ENCODE results near the gene SGCA.

The SGCA gene

GRCh38 chr17:50134206-50135110 lies 31.3 kb upstream of the SGCA start:
- DNase-seq (ENCODE audit: low spot score) = no peak

GRCh38 chr17:50135316-50136095 lies 30.3 kb upstream of the SGCA start:
- no peak for DNase-seq (ENCODE audit: low spot score)

GRCh38 chr17:50136096-50136687 lies 29.6 kb upstream of the SGCA start:
- DNase-seq (ENCODE audit: low spot score) = no peak

DNA sequence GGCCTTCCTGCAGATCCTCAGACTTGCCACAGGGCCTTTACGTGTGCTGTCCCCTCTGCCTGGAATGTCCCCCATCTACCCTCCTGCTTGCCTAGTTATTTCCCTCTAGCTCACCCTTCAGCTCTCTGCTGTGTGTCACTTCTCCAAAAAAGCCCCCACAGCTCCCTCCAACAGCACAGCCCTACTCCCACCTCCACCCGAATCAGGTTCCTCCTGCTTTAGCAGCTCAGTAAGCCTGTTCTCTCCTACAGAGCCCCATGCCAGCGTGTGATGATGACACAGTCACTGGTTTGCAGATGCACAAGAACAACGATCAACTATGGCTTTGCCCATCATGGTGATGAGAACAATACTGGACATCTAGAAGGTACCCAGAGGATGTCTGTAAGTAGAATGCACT lies 28.8 kb upstream of the SGCA start:
- DNase-seq (ENCODE audit: low spot score) = no peak

DNA sequence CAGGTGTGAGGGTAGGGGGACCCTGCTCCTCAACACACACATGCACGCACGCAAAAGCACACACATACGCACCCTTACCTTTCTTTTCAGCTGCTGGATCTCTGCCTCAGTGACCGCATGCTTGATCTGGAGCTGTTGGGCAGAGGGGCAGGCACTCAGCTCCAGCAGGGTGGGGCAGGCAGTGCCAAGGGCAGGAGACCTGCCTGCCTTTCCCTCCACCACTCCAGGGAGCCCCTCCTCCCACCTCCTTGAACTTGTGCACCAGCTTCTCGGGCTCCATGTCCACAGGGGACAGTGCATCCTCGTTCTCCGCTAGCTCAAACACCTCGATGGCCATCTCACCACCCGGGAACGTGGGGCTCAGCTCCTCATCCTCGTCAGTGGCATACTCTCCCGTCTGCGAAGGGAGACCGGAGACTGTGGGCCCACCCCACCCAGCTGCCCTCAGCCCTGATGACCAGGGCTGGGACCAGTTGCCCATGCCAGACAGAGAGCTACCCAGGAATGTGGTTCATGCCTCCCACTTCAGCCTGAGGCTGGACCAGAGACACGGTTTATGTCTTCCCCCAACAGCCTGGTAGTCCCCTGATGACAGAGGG lies 26.5 kb upstream of the SGCA start:
- no peak for DNase-seq (ENCODE audit: low spot score)

DNA sequence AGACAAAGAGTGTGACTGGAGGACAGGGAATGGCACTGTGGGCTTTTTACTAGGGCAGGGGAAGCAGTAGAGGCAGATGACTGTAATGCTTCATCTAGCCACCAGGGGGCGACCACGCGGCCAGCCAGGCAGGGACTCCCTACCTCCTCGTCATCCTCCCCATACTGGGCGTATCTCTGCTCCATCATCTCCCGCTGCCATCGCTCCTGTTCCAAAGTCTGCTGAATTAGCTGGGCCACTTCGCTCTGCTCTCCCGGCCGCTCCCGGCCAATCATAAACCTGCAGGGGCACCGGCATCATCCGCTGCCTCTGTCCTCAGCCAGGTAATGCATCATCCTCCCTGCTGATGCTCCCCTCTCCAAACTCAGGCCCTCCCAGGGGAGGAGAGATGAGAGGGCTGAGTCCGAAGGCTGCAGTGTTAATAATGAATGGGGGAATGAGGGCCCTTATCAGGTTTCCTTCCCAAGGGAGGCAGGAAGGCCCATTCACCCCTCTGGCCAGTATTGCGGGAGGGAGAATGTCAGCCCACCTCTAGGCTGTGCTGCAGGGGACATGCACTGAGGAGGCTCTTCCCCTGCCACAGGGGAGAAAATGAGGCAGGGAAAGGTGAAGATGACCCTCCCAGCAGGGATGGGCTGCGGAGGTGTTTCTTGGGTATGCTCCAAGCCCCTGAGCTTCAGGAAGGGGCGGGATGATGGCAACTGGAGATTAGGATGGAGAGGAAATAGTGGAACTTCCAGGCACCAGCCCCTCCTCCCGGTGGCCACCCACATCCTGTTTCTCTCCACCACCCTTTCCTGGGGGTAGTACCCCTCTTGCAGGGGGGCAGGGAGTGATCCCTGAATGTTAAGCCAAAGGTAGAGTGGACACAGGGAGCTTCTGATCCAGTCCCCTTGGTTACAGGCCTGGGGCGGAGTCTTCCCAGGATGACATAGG lies 25.6 kb upstream of the SGCA start:
- DNase-seq (ENCODE audit: low spot score) = peak; percentile 84

DNA sequence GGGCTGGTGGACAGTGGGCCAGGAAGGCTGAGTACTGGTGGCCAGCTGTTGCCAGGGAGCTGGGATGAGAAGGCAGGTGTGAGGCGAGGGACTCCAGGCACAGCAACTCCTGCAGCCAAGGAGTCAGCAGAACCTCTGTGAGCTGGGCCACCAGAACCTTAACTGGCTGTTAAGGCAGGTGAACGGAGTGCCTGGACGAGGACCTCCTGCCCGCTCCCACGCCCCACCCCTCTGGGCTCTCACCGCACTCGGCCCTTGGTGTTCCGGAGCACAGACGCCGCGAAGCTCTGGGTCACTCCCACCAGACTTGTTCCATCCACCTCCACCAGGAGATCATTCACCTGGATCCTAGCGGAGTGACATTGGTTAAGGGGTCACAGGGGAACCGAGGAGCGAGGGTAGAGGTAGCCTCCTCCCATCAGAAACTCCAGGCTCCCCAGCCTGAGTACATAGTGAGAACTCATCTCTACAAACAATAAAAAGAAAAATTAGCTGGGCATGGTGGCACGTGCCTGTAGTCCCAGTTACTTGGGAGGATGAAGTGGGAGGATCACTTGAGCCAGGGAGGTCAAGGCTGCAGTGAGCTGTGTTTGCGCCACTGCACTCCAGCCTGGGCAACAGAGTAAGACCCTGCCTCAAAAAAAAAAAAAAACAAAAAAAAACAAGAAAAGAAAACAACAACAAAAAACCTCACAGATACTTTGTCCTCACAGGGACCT lies 24.6 kb upstream of the SGCA start:
- DNase-seq (ENCODE audit: low spot score) = no peak

DNA sequence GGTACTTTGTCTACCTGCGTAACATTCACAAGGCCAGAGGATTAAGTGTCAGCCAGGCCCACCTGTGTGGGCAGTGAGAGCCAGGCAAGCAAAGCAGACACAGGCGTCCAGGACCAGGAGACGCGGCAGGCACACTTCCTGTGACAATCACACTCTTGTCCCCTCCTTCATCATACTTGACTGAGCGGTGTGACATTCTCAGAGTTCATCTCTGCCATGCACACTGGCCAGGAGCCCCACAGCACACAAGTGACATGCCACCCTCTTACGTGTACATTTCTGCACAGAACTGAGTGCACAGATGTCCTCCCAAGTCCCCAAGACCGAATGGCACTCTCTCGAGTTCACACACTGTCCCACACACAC lies 24.1 kb upstream of the SGCA start:
- no peak for DNase-seq (ENCODE audit: low spot score)

- DNase-seq (ENCODE audit: low spot score) = no peak
Measured at GRCh38 chr17:50143461-50144176, 22.2 kb upstream of the SGCA start.

- no peak for DNase-seq (ENCODE audit: low spot score)
Measured at GRCh38 chr17:50144355-50144754, 21.4 kb upstream of the SGCA start.

GRCh38 chr17:50144845-50145531 lies 20.8 kb upstream of the SGCA start:
- DNase-seq (ENCODE audit: low spot score) = no peak

GRCh38 chr17:50145532-50146229 lies 20.1 kb upstream of the SGCA start:
- no peak for DNase-seq (ENCODE audit: low spot score)

DNA sequence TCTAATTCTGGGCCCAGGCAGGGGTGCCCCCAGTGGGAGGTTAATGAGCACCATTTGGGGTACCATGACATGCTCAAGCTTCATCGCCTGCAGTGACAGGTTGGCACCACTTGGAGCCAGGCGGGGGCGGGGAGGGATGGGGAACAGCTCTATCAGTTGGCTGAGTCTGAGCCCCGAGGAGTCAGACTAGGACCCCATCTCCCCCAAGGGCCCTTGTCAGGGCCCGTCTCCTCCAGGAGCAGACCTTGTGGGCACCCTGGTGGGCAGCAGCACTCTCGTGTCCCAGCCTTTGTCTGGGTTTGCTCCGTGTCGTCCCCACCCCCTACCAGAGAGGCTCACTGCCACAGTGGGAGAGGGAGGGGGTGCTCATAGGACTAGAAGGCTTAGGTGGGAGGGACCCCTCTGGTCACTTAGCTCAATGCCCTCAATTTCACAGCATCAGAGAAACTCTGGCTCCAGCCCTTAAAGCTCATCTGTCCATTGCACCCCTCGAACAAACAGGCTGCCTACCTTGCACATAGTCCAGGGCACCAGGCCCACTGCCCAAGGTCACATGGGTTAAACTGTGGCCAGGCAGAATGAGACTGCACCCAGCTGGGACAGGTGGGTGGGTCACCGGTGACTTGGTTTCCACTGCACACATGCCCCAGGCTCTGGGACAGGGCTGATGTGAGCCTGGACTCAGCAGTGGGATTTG lies 19.4 kb upstream of the SGCA start:
- DNase-seq (ENCODE audit: low spot score) = no peak

- DNase-seq (ENCODE audit: low spot score) = no peak
Measured at GRCh38 chr17:50146927-50147665, 18.7 kb upstream of the SGCA start.

- no peak for DNase-seq (ENCODE audit: low spot score)
Measured at GRCh38 chr17:50147841-50148225, 18.0 kb upstream of the SGCA start.

DNA sequence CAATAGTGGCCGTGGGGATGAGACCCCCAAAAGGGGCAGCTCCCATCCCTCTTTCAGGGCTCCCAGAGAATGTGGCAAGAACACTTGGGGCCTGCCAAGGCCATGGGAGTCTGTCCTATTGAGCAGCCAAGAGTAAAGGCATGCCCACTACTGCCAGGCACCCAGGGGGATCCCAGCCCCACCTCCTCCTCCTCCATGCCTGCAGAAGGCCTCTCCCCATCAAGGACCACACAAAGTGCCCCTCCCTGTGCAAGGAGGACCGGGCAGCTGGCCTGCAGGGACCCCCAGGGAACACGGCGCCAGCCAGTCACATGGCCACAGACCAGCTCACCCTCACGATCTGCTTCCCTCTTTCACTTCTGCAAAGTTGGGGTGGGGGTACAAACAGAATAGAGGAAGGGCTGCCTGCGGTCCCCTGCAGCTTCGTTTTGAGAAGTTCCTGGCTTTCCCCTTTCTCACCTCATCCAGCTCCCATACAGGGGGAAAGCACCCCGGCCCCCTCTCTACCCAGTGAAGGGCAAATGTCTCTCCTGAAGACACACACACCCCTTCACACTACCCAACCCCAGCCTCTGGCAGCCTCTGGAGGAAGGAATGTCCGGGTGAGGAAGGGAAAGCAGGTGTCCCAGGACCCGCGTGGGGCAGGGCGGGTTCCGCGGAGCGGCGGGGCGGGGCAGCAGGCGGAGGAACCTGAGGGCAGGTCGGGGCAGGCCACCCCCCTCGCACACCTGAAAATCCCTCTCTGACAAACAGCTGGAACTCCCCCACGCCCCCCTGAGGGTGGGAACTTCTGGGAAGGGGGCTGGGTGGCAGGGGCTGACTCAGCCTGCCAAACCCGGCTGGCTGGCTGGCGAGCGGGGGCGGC lies 17.3 kb upstream of the SGCA start:
- DNase-seq (ENCODE audit: low spot score) = peak; percentile 86

DNA sequence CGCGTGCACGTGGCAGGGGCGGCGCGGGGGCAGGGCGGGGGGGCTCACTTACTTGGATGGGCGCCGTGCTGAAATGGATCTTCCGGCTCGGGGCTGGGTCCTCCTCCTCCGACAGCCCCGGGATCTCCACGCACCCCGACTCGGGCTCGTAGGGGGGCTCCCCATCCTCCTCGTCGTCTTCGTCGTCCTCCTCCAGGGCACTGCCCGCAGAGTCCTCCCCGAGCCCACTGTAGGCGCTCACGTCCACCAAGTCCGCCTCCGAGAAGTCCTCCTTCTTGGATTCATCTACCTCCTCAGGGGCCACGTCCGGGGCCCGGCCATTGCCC lies 16.8 kb upstream of the SGCA start:
- DNase-seq (ENCODE audit: low spot score) = no peak

Measured in CD4-positive, alpha-beta T cell treated with Interleukin-2 at 100 ng/mL for 4 hours (primary cell).